Bronchial epithelial cell (primary cell): ENCODE results near the gene ABCB8. TPM values are rescaled to one million over a fixed set of nuclear protein-coding genes. Genes with fewer than 3 reads are reported as not detected.

ENCODE experiments used
- DNase-seq: peaks from one replicate; pipeline ENCODE4 v3.0.0-alpha.2; 2010; ENCODE audit warnings: low read depth
- FAIRE-seq: peaks from 2 replicates; lab custom pipeline; 2011; peaks lifted over from hg19 to GRCh38; lab: Jason Lieb, UNC
- H3K27me3 ChIP-seq: 2 replicates; pipeline ENCODE4 v1.5.1; 2011; ENCODE audit warnings: low read length; ENCODE audit not compliant: control insufficient read depth, insufficient read depth
- H3K36me3 ChIP-seq: 2 replicates; pipeline ENCODE4 v1.5.1; 2011; ENCODE audit warnings: low read length; ENCODE audit not compliant: control insufficient read depth, insufficient read depth
- H3K4me3 ChIP-seq: 2 replicates; pipeline ENCODE4 v1.5.1; 2011; ENCODE audit warnings: mild to moderate bottlenecking, low read depth, low read length, control low read depth
- total RNA-seq: library from RNA; depleted of rRNA; stranded (reverse); fragments of >200 nt; gene quantifications from 2 replicates; pipeline ENCODE4 v1.2.1, GENCODE V29; 2014
- TF ChIP-seq, protein P1 (sequence below): IDR thresholded peaks from 2 replicates; pipeline ENCODE4 v1.5.1; 2011; ENCODE audit warnings: mild to moderate bottlenecking, moderate library complexity, low read length, control low read depth, inconsistent platforms; ENCODE audit not compliant: insufficient read depth, severe bottlenecking

ABCB8 gene
- total RNA-seq, 1 donor from 2014 or later, result 20.5 TPM

DNA sequence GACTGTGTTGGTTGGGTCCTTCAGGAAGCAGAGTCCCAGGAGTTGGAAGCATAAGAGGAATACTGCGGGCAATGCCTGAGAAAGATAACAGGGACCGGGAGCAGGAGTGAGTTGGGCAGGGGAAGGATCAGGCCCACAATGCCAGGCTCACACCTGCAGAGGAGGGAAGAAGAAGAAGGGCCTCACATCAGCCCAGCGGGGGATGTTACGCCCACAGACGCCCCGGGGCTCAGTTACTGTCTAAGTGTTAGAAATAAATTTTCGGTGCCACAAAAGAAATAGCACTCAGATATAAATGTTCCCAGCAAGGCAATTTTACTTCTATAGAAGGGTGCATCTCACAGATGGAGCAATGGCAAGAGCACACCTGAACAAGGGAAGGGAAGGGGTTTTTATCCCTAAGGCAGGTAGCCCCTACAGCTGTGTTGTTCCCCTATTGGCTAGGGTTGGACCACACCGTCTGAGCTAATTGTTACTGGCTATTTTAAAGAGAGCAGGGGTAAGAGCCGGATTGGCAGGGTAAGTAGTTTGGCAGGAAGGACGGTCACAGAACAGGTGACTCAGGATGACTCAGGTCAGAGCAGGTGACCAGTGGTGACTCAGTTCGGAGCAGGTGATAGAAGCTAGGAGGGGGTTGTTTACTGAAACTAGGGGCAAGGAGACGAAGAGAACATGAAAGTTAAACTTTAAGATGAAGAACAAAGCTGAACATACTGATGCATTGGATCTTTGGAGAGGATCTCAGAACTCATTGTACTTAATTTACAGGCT lies 37.6 kb upstream of the ABCB8 start, which contains the start of gene NOS3:
NOS3 (plus strand) TSS at position 602 of the 771 bp plus-strand sequence. CDS start 2,787 bp downstream, outside the sequence.
- Histone ChIP-seq H3K27me3 (no peaks in the 10 kb centered on the region), H3K4me3 (no peak within 1 kb of the TSS), H3K36me3 (no peaks in the 10 kb centered on the region)
- TF ChIP-seq, protein P1, sequence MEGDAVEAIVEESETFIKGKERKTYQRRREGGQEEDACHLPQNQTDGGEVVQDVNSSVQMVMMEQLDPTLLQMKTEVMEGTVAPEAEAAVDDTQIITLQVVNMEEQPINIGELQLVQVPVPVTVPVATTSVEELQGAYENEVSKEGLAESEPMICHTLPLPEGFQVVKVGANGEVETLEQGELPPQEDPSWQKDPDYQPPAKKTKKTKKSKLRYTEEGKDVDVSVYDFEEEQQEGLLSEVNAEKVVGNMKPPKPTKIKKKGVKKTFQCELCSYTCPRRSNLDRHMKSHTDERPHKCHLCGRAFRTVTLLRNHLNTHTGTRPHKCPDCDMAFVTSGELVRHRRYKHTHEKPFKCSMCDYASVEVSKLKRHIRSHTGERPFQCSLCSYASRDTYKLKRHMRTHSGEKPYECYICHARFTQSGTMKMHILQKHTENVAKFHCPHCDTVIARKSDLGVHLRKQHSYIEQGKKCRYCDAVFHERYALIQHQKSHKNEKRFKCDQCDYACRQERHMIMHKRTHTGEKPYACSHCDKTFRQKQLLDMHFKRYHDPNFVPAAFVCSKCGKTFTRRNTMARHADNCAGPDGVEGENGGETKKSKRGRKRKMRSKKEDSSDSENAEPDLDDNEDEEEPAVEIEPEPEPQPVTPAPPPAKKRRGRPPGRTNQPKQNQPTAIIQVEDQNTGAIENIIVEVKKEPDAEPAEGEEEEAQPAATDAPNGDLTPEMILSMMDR, result no peak
- peak; percentile 55 for DNase-seq
- FAIRE-seq, result no peak

DNA sequence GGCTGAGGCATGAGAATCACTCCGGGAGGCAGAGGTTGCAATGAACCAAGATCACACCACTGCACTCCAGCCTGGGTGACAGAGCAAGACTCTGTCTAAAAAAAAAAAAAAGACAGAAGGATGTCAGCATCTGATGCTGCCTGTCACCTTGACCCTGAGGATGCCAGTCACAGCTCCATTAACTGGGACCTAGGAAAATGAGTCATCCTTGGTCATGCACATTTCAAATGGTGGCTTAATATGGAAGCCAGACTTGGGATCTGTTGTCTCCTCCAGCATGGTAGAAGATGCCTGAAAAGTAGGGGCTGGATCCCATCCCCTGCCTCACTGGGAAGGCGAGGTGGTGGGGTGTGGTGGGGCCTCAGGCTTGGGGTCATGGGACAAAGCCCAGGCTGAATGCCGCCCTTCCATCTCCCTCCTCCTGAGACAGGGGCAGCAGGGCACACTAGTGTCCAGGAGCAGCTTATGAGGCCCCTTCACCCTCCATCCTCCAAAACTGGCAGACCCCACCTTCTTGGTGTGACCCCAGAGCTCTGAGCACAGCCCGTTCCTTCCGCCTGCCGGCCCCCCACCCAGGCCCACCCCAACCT lies 36.1 kb upstream of the ABCB8 start:
- H3K4me3 ChIP-seq, result no peak overlapping the region
- FAIRE-seq (no peak), DNase-seq (no peak)
- TF ChIP-seq, protein P1, result no peak
- no peaks in the 10 kb centered on the region for H3K36me3 ChIP-seq
- H3K27me3 ChIP-seq, result no peaks in the 10 kb centered on the region

DNA sequence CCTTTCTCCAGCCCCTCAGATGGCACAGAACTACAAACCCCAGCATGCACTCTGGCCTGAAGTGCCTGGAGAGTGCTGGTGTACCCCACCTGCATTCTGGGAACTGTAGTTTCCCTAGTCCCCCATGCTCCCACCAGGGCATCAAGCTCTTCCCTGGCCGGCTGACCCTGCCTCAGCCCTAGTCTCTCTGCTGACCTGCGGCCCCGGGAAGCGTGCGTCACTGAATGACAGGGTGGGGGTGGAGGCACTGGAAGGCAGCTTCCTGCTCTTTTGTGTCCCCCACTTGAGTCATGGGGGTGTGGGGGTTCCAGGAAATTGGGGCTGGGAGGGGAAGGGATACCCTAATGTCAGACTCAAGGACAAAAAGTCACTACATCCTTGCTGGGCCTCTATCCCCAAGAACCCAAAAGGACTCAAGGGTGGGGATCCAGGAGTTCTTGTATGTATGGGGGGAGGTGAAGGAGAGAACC lies 35.4 kb upstream of the ABCB8 start:
- Histone ChIP-seq H3K4me3 (no peak overlapping the region), H3K36me3 (no peaks in the 10 kb centered on the region), H3K27me3 (no peaks in the 10 kb centered on the region)
- peak; percentile 10 for DNase-seq
- TF ChIP-seq, protein P1, result no peak
- FAIRE-seq, result no peak

DNA sequence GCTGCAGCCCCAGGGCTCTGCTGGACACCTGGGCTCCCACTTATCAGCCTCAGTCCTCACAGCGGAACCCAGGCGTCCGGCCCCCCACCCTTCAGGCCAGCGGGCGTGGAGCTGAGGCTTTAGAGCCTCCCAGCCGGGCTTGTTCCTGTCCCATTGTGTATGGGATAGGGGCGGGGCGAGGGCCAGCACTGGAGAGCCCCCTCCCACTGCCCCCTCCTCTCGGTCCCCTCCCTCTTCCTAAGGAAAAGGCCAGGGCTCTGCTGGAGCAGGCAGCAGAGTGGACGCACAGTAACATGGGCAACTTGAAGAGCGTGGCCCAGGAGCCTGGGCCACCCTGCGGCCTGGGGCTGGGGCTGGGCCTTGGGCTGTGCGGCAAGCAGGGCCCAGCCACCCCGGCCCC lies 34.7 kb upstream of the ABCB8 start:
- Histone ChIP-seq H3K4me3 (no peak overlapping the region), H3K27me3 (no peaks in the 10 kb centered on the region), H3K36me3 (no peaks in the 10 kb centered on the region)
- DNase-seq (no peak), FAIRE-seq (no peak)
- TF ChIP-seq, protein P1, result no peak

DNA sequence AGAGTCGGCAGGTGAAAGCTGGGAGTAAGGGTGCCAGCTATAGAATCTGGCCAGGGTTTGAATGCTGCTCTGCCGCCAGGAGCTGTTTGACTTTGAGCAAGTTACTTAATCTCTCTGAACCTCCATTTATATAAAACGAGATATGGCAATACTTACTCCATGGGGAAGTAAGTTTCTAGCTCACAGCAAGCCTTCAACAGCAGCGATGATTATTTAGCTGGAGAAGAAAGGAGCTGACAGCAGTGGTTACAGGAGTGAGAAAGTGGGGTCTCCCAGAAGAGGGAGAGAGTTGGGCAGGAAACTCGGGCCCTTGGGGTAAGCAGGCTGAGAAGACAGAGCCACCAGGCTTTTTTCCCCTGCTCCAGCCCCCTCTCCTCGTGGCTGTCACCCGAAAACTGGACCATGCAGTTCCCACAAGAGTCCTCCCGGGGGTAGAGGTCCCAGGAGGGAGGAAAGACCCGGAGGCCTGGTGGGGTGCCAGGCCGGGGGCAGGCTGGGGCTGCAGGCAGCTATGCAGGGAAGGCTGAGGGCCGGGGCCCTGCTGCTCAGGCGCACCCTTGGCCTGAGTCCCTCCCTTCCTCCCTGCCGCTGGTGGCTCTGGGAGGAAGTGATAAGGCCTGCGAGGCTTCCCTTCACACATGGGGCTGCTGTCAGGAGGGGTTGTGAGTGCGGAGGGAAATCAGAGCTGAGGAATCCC lies 34.0 kb upstream of the ABCB8 start:
- H3K4me3 ChIP-seq, result no peak overlapping the region
- H3K27me3 ChIP-seq, result no peaks in the 10 kb centered on the region
- no peak for DNase-seq
- no peak for FAIRE-seq
- H3K36me3 ChIP-seq, result no peaks in the 10 kb centered on the region
- TF ChIP-seq, protein P1, result no peak
